Adrenal gland (tissue), 5 donors: ENCODE measurements around the gene LMBRD1.

Experiments used
- POLR2A ChIP-seq, 2 donors: fragments of 450-650 bp; IDR thresholded peaks; one replicate each; pipeline ENCODE4 v1.6.1; 2017; ENCODE audit warnings: antibody characterized with exemption in 2 of 2, mild to moderate bottlenecking in 2 of 2, moderate library complexity in 1 of 2
- TF ChIP-seq, protein P1 (sequence below), 6 experiments: fragments of 450-650 bp in 4 of 6; fragments of 200-600 bp in 2 of 6; sonication (generic) in 1 of 6; IDR thresholded peaks; 1 replicate in 5 of 6; 2 replicates in 1 of 6; pipeline versions ENCODE4 v1.5.1 to v1.8.0; 2016 to 2021; ENCODE audit warnings: antibody characterized with exemption in 6 of 6, mild to moderate bottlenecking in 2 of 6, moderate library complexity in 1 of 6
- donor health status: DM: no; HTN: no; CAD: no.

DNA sequence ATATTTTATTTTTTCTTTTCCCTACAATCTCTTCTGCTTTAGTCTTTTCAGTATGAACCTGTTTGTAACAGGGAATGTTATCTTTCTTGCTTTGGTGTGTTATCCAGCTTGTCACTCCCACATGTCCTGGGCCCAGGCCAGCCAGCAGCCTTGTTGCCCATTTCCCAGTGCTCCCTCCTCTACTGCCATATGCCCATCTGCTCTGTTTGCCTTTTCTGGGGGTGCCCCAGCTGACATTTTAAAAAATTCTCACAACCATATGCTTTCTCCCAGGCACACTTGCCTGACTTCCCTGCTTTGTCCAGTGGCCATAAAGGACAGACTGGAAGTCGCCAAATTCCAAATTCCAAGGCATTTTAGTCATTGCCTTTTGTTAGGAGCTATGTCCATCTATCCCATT lies 23.6 kb upstream of the LMBRD1 start:
- TF ChIP-seq, protein P1, sequence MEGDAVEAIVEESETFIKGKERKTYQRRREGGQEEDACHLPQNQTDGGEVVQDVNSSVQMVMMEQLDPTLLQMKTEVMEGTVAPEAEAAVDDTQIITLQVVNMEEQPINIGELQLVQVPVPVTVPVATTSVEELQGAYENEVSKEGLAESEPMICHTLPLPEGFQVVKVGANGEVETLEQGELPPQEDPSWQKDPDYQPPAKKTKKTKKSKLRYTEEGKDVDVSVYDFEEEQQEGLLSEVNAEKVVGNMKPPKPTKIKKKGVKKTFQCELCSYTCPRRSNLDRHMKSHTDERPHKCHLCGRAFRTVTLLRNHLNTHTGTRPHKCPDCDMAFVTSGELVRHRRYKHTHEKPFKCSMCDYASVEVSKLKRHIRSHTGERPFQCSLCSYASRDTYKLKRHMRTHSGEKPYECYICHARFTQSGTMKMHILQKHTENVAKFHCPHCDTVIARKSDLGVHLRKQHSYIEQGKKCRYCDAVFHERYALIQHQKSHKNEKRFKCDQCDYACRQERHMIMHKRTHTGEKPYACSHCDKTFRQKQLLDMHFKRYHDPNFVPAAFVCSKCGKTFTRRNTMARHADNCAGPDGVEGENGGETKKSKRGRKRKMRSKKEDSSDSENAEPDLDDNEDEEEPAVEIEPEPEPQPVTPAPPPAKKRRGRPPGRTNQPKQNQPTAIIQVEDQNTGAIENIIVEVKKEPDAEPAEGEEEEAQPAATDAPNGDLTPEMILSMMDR (IDR thresholded peaks at IDR 0.05) = no peak
- TF ChIP-seq POLR2A (IDR thresholded peaks at IDR 0.05) = no peak
